ENCODE data around the gene ANKRD6.

Gene ANKRD6

DNA sequence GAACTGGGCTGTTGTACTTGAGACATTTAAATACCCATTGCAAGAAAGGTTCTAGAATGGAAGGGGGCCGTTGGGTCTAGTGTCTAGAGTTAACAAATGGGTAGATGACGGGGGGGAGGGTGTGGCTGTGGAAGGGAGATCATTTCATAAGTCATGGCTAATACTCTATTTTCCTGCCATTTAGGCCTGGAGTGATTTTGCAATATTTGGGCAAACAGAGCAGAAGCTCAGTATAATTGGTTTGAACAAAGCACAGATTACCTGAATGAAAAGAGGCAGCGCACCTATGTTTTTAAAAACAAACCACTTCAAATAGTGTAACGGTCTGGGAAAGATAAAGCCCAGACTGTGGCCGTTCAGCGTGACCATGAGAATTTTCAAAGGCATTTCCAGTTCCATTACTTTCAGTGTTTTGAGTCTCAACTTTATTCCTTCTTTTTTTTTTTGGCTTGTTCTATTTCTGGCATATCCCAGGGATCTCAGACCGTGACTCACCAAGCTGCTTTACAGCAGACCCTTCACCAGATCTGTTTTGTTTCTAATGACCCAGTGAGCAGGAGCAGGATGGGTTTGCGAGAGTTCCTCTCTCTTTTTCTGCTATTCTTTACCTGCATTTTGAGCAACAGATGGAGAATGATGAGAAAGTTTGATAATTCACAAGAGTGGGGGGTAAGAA lies 131.9 kb downstream of the ANKRD6 start:
- no peak for DNase-seq (ENCODE audit: low read depth)

DNA sequence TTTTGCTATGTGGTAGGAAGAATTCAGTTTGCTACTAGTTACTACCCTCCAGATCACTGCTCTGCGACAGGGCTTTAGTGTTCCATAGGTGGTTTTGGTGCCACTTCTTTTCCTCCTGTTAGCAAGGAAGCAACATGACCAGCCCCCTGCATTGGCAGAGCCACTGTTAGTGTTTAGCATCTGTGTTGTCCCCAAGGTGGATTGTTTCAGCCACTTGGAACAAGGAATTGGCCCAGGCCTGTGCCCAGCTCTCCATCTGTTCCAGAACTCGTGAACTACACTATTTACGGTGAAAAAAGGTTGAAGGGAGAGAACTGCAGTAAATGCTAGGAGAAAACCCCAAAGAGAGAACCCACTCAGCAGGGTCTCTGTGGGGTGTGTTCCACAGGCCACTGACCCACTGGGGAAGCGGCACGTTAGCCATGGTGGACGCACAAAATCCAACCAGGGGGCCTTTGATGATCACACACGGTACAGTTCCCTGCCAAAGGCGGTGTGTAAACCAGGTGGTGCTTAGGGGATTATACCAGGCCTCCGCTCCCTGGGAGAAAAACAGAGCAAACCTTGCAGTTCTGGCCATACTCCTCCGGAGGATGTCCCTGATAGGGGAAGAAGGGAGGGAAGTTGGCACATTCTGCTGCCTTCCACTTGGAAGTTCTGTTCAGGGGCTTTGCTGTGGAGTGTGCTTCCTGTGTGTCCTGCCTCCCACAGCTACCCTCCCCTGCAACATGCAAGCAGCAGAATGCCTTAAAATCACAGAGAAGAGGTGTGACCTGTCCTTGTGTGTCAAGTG lies 133.3 kb downstream of the ANKRD6 start:
- DNase-seq (ENCODE audit: low read depth), result no peak

DNA sequence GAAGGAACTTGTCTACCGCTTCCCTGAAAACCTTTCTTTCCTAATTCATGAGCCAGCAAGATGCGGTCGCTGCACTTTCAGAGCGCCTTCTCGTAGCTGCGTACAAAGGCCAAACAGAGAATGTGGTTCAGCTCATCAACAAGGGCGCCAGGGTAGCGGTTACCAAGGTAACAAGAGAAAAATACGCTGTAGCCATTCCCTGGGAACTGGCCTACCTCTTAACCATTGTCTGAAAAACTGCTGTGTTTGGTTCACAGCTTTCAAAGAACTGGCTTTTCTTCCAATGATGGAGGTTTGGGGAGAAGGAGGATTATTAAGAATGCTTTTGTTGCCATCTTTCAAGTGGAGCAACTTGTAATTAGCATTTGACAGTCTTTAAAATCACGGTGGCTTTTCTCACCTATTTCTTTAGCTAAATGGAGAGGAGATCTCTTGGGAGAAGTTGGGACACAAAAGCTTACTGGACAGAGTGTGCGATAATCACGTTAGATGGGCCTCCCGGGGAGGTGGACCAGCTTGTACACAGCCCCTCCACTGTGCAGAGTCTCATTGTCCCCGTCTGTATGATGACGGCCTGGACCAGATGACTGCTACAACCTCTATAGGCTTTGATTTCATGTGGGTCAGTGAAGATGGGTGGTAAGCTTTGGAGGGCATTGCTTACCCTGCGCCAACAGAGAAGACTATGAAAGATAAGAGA lies 134.1 kb downstream of the ANKRD6 start:
- DNase-seq (ENCODE audit: low read depth), result no peak

GRCh38 chr6:89567630-89568390 lies 134.9 kb downstream of the ANKRD6 start:
- DNase-seq (ENCODE audit: low read depth), result no peak

DNA sequence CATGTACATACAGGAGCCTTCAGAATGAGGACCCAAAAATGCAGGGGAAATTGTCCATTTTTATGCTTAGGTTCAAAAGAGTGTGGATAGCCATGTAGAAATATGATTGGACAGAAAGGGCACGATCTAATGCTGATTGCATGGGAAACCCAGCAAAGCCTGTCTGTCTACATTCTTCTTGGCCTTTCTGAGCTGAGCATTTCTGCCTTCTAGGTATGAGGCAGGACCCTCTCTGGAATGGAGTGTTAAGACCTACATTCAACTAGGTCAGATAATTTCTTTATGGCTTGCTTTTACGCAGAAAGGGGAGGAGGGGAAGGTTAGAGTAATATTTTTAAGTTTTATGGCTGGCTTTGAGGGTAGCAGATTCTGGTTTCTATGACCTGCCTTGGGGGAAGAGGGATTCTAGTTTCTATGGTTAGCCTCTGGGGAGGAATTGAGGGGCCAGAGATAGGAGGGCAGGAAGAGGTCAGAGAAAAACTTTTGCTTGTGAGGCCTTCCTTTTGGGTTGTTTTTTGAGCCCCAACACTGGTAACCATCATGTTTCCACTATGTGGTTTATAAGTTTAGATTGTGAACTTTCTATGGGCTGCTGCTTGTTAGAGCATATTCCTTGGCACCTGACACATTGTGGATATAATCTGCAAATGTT lies 142.1 kb downstream of the ANKRD6 start:
- DNase-seq (ENCODE audit: low read depth), result no peak

- DNase-seq (ENCODE audit: low read depth), result no peak
Measured at GRCh38 chr6:89575562-89575960, 142.6 kb downstream of the ANKRD6 start.

DNA sequence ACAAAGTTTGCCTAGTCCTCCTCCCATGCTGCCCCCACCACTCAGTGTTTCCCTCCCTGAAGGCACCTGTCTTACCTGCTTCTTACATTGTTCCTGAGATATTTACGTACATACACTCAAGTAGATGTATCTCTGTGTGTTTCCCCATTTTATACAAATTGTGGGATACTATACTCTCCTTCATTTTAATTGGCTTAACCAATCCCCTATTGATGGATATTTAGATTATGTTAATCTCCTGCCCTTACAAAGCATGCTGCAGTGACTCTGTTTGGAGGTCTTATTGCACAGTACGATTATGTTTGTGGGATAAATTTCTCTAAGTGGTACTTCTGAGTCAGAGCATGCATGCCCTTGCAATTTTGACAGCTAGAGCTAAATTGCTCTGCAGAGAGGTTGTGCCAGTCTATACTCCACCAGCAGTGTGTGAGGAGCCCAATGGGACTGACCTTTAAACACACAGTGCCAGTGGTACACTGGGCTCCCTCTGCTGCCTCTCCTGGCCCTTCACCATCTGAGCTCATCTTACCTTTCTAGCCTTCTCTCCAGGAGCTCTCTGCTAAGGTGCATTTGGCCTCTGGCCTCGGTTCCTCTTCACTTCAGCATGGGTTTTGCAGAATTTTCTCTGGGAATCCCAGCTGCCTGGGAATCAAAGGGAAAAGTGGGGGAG lies 148.2 kb downstream of the ANKRD6 start:
- DNase-seq (ENCODE audit: low read depth), result no peak

GRCh38 chr6:89581689-89582088 lies 148.7 kb downstream of the ANKRD6 start:
- no peak for DNase-seq (ENCODE audit: low read depth)

GRCh38 chr6:89582669-89583325 lies 149.8 kb downstream of the ANKRD6 start:
- DNase-seq (ENCODE audit: low read depth), result no peak

DNA sequence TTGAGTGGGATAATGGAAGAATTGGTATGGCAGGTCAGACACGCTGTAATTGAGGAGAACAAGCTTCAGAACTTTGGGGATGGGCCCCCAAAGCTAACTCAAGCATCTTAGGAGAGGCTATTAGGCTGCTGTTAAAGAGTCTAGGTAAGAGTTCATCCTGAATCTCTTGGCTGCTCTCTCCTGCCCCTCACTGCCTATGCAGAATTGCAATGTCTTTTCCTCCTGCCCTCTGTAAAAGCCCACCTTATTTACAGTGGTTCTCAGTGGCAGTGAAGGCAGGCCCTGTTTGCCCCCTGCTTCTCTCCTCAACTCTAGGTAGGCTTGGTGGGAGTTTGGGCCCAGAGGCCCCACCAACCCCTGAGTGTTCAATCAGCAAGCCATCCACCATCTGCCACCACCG lies 150.6 kb downstream of the ANKRD6 start:
- DNase-seq (ENCODE audit: low read depth), result no peak

- no peak for DNase-seq (ENCODE audit: low read depth)
Measured at GRCh38 chr6:89584539-89584938, 151.6 kb downstream of the ANKRD6 start.

- DNase-seq (ENCODE audit: low read depth), result no peak
Measured at GRCh38 chr6:89585154-89585553, 152.2 kb downstream of the ANKRD6 start.

GRCh38 chr6:89589297-89590025 lies 156.5 kb downstream of the ANKRD6 start:
- DNase-seq (ENCODE audit: low read depth), result no peak

DNA sequence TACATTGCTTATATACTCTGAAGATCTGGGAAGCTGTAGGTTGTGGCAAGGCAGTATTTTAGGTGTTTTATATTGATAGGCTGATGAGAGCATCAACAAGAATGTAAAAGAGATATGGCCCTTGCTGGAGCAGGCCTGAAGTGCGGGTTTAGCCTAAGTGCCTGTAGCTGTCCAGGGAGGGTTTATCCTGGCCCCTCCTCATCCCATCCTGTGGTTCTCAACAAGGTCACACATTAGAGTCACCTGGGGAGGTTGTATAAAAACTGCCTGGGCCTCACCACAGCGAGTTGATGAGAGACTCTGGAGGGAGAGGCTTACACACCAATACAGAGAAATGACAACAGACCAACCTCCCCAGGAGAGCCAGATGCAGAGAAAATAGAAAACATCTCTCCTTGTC lies 157.2 kb downstream of the ANKRD6 start:
- DNase-seq (ENCODE audit: low read depth), result no peak

GRCh38 chr6:89591745-89592144 lies 158.8 kb downstream of the ANKRD6 start:
- DNase-seq (ENCODE audit: low read depth), result no peak

DNA sequence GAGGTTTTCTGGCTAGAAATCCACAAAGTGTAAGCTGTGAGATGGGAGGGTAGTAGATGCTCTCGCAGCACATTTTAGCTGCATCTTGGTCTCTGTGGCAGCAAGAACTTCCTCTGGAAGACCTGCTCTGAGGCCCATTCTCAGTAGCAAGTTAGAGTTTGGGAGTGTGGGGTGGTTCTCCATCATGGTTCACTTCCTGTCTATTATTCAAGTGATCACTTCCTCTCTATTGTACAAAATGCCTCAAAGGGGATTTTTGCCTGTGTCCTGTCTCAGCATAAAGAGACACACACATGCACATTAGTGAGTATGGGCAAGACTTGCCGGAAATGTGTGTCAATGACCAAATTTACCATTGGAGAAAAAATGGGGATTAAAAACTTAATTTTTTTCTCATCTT lies 163.1 kb downstream of the ANKRD6 start:
- no peak for DNase-seq (ENCODE audit: low read depth)

GRCh38 chr6:89596484-89596883 lies 163.5 kb downstream of the ANKRD6 start:
- no peak for DNase-seq (ENCODE audit: low read depth)

- no peak for DNase-seq (ENCODE audit: low read depth)
Measured at GRCh38 chr6:89597372-89597771, 164.4 kb downstream of the ANKRD6 start.

DNA sequence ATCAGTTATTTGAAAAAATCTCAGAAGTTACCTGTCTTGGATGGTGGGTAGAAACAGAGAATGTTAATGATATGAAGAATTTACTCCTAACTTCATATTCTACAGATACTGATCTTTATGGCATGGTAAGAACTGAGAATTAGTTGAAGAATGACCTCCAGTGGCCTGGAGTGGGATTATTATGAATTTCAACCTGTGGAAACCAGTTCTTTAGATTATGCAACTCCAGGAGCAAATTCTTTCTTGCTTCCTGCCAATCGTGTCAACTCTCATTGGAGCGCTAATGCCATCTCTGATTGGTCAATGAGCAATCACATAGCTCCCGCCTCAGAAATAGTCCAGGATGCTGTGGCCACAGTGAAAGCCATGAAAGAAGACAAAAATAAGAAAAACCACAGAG lies 165.0 kb downstream of the ANKRD6 start:
- no peak for DNase-seq (ENCODE audit: low read depth)

GRCh38 chr6:89599727-89600126 lies 166.8 kb downstream of the ANKRD6 start:
- no peak for DNase-seq (ENCODE audit: low read depth)

Measured in stimulated activated CD8-positive, alpha-beta memory T cell treated with anti-CD3 and anti-CD28 coated beads, Interleukin-7, amount 100 ng/mL, for 24 hours (primary cell).